Brain microvascular endothelial cell (primary cell): ENCODE measurements around the gene SUGP2.

Experiments used
- DNase-seq: peaks from one replicate; pipeline ENCODE4 v3.0.0-alpha.2; 2020
- H3K27ac ChIP-seq: fragments of 250-450 bp; sonication (Bioruptor Pico); 2 replicates; pipeline ENCODE4 v1.5.1; 2020; ENCODE audit warnings: mild to moderate bottlenecking, moderate library complexity
- H3K27me3 ChIP-seq: fragments of 250-450 bp; sonication (Bioruptor Pico); replicated peaks from 2 replicates; pipeline ENCODE4 v1.5.1; 2020; ENCODE audit warnings: mild to moderate bottlenecking
- H3K36me3 ChIP-seq: fragments of 250-450 bp; sonication (Bioruptor Pico); replicated peaks from 2 replicates; pipeline ENCODE4 v1.5.1; 2020; ENCODE audit warnings: mild to moderate bottlenecking
- H3K4me3 ChIP-seq: 2 replicates; pipeline ENCODE4 v1.5.1; 2011; ENCODE audit warnings: low read depth, mild to moderate bottlenecking, control low read depth, low read length, moderate library complexity
- CTCF ChIP-seq: IDR thresholded peaks from 2 replicates; pipeline ENCODE4 v1.5.1; 2011; ENCODE audit warnings: low read depth, mild to moderate bottlenecking, moderate library complexity, low read length, control low read depth, inconsistent platforms; ENCODE audit errors: missing control alignments
- in situ Hi-C: cut with HindIII; loops from 2 replicates; pipeline ENCODE4 v1.10.0; 2017; ENCODE audit warnings: low sequenced_read_pairs, low pct_ligation_motif_present

Gene SUGP2

GRCh38 chr19:18951721-18952281 is 81.5 kb downstream of the SUGP2 start:
- in situ Hi-C loops: no loop called here
- TF ChIP-seq CTCF: no peak
- Histone ChIP-seq H3K27me3 (no peaks in the 10 kb centered on the region), H3K27ac (no peak overlapping the region), H3K36me3 (no peaks in the 10 kb centered on the region), H3K4me3 (no peak overlapping the region)
- no peak for DNase-seq

GRCh38 chr19:18949858-18950257 is 83.5 kb downstream of the SUGP2 start:
- no peak overlapping the region for H3K4me3 ChIP-seq
- no peak for TF ChIP-seq CTCF
- H3K27me3 ChIP-seq: no peaks in the 10 kb centered on the region
- H3K36me3 ChIP-seq: no peaks in the 10 kb centered on the region
- H3K27ac ChIP-seq: no peak overlapping the region
- no peak for DNase-seq
- in situ Hi-C loops: no loop called here

GRCh38 chr19:18948976-18949356 is 84.4 kb downstream of the SUGP2 start:
- in situ Hi-C loops: no loop called here
- Histone ChIP-seq H3K27me3 (no peaks in the 10 kb centered on the region), H3K27ac (no peak overlapping the region), H3K36me3 (no peaks in the 10 kb centered on the region), H3K4me3 (no peak overlapping the region)
- no peak for DNase-seq
- TF ChIP-seq CTCF: no peak

- in situ Hi-C loops: no loop called here
- Histone ChIP-seq H3K36me3 (no peaks in the 10 kb centered on the region), H3K4me3 (no peak overlapping the region), H3K27me3 (no peaks in the 10 kb centered on the region), H3K27ac (no peak overlapping the region)
- DNase-seq: no peak
- TF ChIP-seq CTCF: no peak
These were observed 85.0 kb downstream of the SUGP2 start for GRCh38 chr19:18948075-18948975.

- TF ChIP-seq CTCF: no peak
- no peak for DNase-seq
- H3K4me3 ChIP-seq: no peak overlapping the region
- H3K36me3 ChIP-seq: no peaks in the 10 kb centered on the region
- H3K27me3 ChIP-seq: no peaks in the 10 kb centered on the region
- in situ Hi-C loops: no loop called here
- no peak overlapping the region for H3K27ac ChIP-seq
These were observed 86.4 kb downstream of the SUGP2 start for GRCh38 chr19:18946918-18947317.
